Measurements from ENCODE around the gene WDR91.
"Not testable (repeated sequence)": the region's sequence is repeated elsewhere in the genome, so short reads cannot be mapped to it uniquely, and the experiment has no call there.

DNA sequence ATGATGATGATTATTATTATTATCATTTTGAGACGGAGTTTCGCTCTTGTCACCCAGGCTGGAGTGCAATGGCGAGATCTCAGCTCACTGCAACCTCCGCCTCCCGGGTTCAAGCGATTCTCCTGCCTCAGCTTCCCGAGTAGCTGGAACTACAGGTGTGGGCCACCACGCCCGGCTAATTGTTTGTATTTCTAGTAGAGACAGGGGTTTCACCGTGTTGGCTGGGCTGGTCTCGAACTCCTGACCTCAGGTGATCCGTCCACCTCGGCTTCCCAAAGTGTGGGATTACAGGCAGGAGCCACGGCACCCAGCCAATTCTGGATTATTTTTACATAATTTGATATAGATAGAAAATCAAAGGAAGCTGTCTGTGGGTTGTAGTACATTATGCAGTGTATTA, 22.8 kb upstream of the WDR91 start:
- TF ChIP-seq, protein P1, sequence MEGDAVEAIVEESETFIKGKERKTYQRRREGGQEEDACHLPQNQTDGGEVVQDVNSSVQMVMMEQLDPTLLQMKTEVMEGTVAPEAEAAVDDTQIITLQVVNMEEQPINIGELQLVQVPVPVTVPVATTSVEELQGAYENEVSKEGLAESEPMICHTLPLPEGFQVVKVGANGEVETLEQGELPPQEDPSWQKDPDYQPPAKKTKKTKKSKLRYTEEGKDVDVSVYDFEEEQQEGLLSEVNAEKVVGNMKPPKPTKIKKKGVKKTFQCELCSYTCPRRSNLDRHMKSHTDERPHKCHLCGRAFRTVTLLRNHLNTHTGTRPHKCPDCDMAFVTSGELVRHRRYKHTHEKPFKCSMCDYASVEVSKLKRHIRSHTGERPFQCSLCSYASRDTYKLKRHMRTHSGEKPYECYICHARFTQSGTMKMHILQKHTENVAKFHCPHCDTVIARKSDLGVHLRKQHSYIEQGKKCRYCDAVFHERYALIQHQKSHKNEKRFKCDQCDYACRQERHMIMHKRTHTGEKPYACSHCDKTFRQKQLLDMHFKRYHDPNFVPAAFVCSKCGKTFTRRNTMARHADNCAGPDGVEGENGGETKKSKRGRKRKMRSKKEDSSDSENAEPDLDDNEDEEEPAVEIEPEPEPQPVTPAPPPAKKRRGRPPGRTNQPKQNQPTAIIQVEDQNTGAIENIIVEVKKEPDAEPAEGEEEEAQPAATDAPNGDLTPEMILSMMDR (conservative IDR thresholded peaks at IDR 0.05) = not testable (repeated sequence)
- not testable (repeated sequence) for TF ChIP-seq ZFX (IDR thresholded peaks at IDR 0.05)

Measured in C4-2B (cell line).